H1 (cell line): ENCODE results near the gene RGS3. TPM values are rescaled to one million over a fixed set of nuclear protein-coding genes. Genes with fewer than 3 reads are reported as not detected.

Experiments
- CTCF ChIA-PET: fragments of 300-600 bp; sonication (Branson Sonifier 250); formaldehyde crosslinking; loops from one replicate; lab custom pipeline; 2021; ENCODE audit not compliant: partially characterized antibody; lab: Charles Lee
- POLR2A ChIA-PET: fragments of 300-600 bp; sonication (Branson Sonifier 250); formaldehyde crosslinking; loops from one replicate; lab custom pipeline; 2021; ENCODE audit warnings: inconsistent platforms; ENCODE audit not compliant: partially characterized antibody; lab: Charles Lee
- DNase-seq, 2 experiments: peaks; one replicate each; pipeline versions ENCODE4 v3.0.0 to v3.0.0-alpha.2; 2010 to 2022; ENCODE audit warnings: low spot score in 2 of 2, low read depth in 1 of 2, mixed read lengths in 1 of 2
- FAIRE-seq: peaks from 2 replicates; lab custom pipeline; 2011; peaks lifted over from hg19 to GRCh38; lab: Jason Lieb, UNC
- H2AFZ ChIP-seq: 2 replicates; pipeline ENCODE4 v1.8.1; 2012; ENCODE audit warnings: low read length, inconsistent platforms
- H2AK5ac ChIP-seq: 2 replicates; pipeline ENCODE4 v1.6.1; 2013; ENCODE audit warnings: low read depth, low read length
- H2BK120ac ChIP-seq: replicated peaks from 2 replicates; pipeline ENCODE3; 2013; ENCODE audit warnings: low read depth, low read length, inconsistent platforms
- H2BK12ac ChIP-seq: 2 replicates; pipeline ENCODE4 v1.6.1; 2013; ENCODE audit warnings: low read depth, low read length
- H2BK15ac ChIP-seq: 2 replicates; pipeline ENCODE4 v1.6.1; 2013; ENCODE audit warnings: low read length
- H2BK20ac ChIP-seq: 2 replicates; pipeline ENCODE4 v1.6.1; 2013; ENCODE audit warnings: low read length
- H2BK5ac ChIP-seq: 2 replicates; pipeline ENCODE4 v1.6.1; 2013; ENCODE audit warnings: low read depth, low read length
- H3K14ac ChIP-seq: 2 replicates; pipeline ENCODE4 v1.6.1; 2013; ENCODE audit warnings: inconsistent platforms; ENCODE audit not compliant: insufficient read length
- H3K18ac ChIP-seq: 2 replicates; pipeline ENCODE4 v1.6.1; 2013; ENCODE audit warnings: low read length; ENCODE audit errors: extremely low read depth
- H3K23ac ChIP-seq: 2 replicates; pipeline ENCODE4 v1.6.1; 2013; ENCODE audit warnings: inconsistent platforms; ENCODE audit not compliant: insufficient read length
- H3K23me2 ChIP-seq: 2 replicates; pipeline ENCODE4 v1.6.1; 2013; ENCODE audit warnings: low read depth, low read length
- H3K27ac ChIP-seq: 2 replicates; pipeline ENCODE4 v1.6.1; 2011; ENCODE audit warnings: low read depth, low read length, inconsistent platforms
- H3K27me3 ChIP-seq, 4 experiments: replicated peaks in 1 of 4; 1 replicate in 1 of 4; 2 replicates in 3 of 4; pipeline versions ENCODE4 v1.6.1 to v1.8.1; 2011 to 2013; ENCODE audit warnings: low read length in 3 of 4, mild to moderate bottlenecking in 3 of 4, inconsistent platforms in 2 of 4, mixed read lengths in 2 of 4, moderate library complexity in 1 of 4; ENCODE audit not compliant: control insufficient read depth in 3 of 4, insufficient read depth in 3 of 4; ENCODE audit errors: extremely low read depth in 1 of 4
- H3K36me3 ChIP-seq, 4 experiments: 2 replicates each; pipeline versions ENCODE4 v1.6.1 to v1.8.1; 2011 to 2013; ENCODE audit warnings: mild to moderate bottlenecking in 4 of 4, low read length in 3 of 4, moderate library complexity in 2 of 4, control low read depth in 1 of 4, inconsistent platforms in 1 of 4; ENCODE audit not compliant: insufficient read depth in 4 of 4, control insufficient read depth in 2 of 4
- H3K4ac ChIP-seq: replicated peaks from 2 replicates; pipeline ENCODE3; 2013; ENCODE audit warnings: low read length, low read depth, mixed read lengths, inconsistent platforms; ENCODE audit not compliant: insufficient read length
- H3K4me1 ChIP-seq, 4 experiments: replicated peaks in 1 of 4; 1 replicate in 1 of 4; 2 replicates in 3 of 4; pipeline versions ENCODE4 v1.6.1 to v1.8.1; 2011 to 2013; ENCODE audit warnings: low read length in 3 of 4, inconsistent platforms in 2 of 4, mixed read lengths in 1 of 4; ENCODE audit not compliant: insufficient read depth in 4 of 4, control insufficient read depth in 3 of 4
- H3K4me2 ChIP-seq, 2 experiments: 2 replicates each; pipeline versions ENCODE4 v1.6.1 to v1.8.1; 2011 to 2013; ENCODE audit warnings: low read depth in 2 of 2, low read length in 2 of 2, control low read depth in 1 of 2, inconsistent platforms in 1 of 2, mild to moderate bottlenecking in 1 of 2; ENCODE audit not compliant: insufficient read depth in 1 of 2
- H3K4me3 ChIP-seq, 4 experiments: fragments of 200-600, 300-600 bp in 1 of 4; sonication (generic), shearing (Covaris generic), sonication (Bioruptor Twin) in 1 of 4; 2 replicates each; pipeline versions ENCODE4 v1.5.1 to v1.8.1; 2011 to 2016; ENCODE audit warnings: low read length in 4 of 4, low read depth in 3 of 4, control low read depth in 2 of 4, inconsistent platforms in 2 of 4, mild to moderate bottlenecking in 2 of 4, mixed read lengths in 1 of 4, moderate library complexity in 1 of 4; ENCODE audit not compliant: insufficient read depth in 2 of 4; ENCODE audit errors: extremely low read depth in 1 of 4
- H3K56ac ChIP-seq: replicated peaks from 2 replicates; pipeline ENCODE3; 2013; ENCODE audit warnings: low read depth, mild to moderate bottlenecking, mixed read lengths, low read length, inconsistent platforms; ENCODE audit not compliant: insufficient read length
- H3K79me1 ChIP-seq: 2 replicates; pipeline ENCODE4 v1.6.1; 2013; ENCODE audit warnings: low read depth, low read length, control low read depth
- H3K79me2 ChIP-seq, 2 experiments: 2 replicates each; pipeline versions ENCODE4 v1.6.1 to v1.8.1; 2012 to 2013; ENCODE audit warnings: low read length in 2 of 2, mild to moderate bottlenecking in 2 of 2, inconsistent platforms in 1 of 2; ENCODE audit not compliant: insufficient read depth in 2 of 2, control insufficient read depth in 1 of 2
- H3K9ac ChIP-seq, 4 experiments: replicated peaks in 1 of 4; 1 replicate in 1 of 4; 2 replicates in 3 of 4; pipeline versions ENCODE4 v1.6.1 to v1.8.1; 2011 to 2013; ENCODE audit warnings: low read depth in 3 of 4, low read length in 3 of 4, control low read depth in 2 of 4, mild to moderate bottlenecking in 2 of 4, moderate library complexity in 2 of 4, inconsistent platforms in 1 of 4; ENCODE audit errors: extremely low read depth in 1 of 4
- H3K9me3 ChIP-seq, 2 experiments: 2 replicates each; pipeline versions ENCODE4 v1.6.1 to v1.8.1; 2012 to 2013; ENCODE audit warnings: mild to moderate bottlenecking in 2 of 2, moderate library complexity in 2 of 2, control low read depth in 1 of 2, inconsistent platforms in 1 of 2, low read depth in 1 of 2, low read length in 1 of 2, mixed read lengths in 1 of 2; ENCODE audit not compliant: insufficient read depth in 2 of 2
- H4K20me1 ChIP-seq, 2 experiments: replicated peaks in 1 of 2; 2 replicates each; pipeline versions ENCODE3 to v1.8.1; 2011 to 2013; ENCODE audit warnings: inconsistent platforms in 2 of 2, low read length in 2 of 2, mild to moderate bottlenecking in 1 of 2; ENCODE audit not compliant: insufficient read depth in 2 of 2, control insufficient read depth in 1 of 2
- H4K5ac ChIP-seq: 2 replicates; pipeline ENCODE4 v1.6.1; 2013; ENCODE audit warnings: low read length, low read depth, mixed read lengths, inconsistent platforms; ENCODE audit not compliant: insufficient read length
- H4K8ac ChIP-seq: 2 replicates; pipeline ENCODE4 v1.8.0; 2013; ENCODE audit warnings: mild to moderate bottlenecking, moderate library complexity, low read length, inconsistent platforms; ENCODE audit not compliant: insufficient read depth; ENCODE audit errors: extremely low read depth
- H4K91ac ChIP-seq: replicated peaks from 2 replicates; pipeline ENCODE3; 2013; ENCODE audit warnings: low read length, mixed read lengths, inconsistent platforms; ENCODE audit not compliant: insufficient read length
- BACH1 ChIP-seq: IDR thresholded peaks from 2 replicates; pipeline ENCODE4 v1.6.1; 2012; ENCODE audit warnings: low read length, improper control_type of control experiment
- BRCA1 ChIP-seq: IDR thresholded peaks from 2 replicates; pipeline ENCODE4 v1.6.1; 2012; ENCODE audit warnings: low read depth, low read length, improper control_type of control experiment
- CBX8 ChIP-seq: fragments of 300-800, 300-1000 bp; sonication (generic); IDR thresholded peaks from 2 replicates; pipeline ENCODE4 v1.7.1; 2016; ENCODE audit warnings: low read depth, low read length, borderline replicate concordance
- EGR1 ChIP-seq: IDR thresholded peaks from 2 replicates; pipeline ENCODE4 v1.6.1; 2011; ENCODE audit warnings: low read depth, low read length, borderline replicate concordance
- EZH2 ChIP-seq: fragments of 200-600 bp; sonication (generic); IDR thresholded peaks from 2 replicates; pipeline ENCODE4 v1.7.1; 2012; ENCODE audit warnings: low read depth, mild to moderate bottlenecking, moderate library complexity, low read length, inconsistent platforms; ENCODE audit not compliant: severe bottlenecking
- TAF1 ChIP-seq: IDR thresholded peaks from 2 replicates; pipeline ENCODE4 v1.6.1; 2011; ENCODE audit warnings: mild to moderate bottlenecking, low read depth, low read length
- WGBS, 2 experiments: shearing (Covaris generic) in 1 of 2; methylation state at CpG; one replicate each; pipeline versions ENCODE4 v1.1.6 to v1.1.7; 2013 to 2015; ENCODE audit warnings: low lambda C conversion rate in 2 of 2, mixed read lengths in 2 of 2, inconsistent platforms in 1 of 2, low coverage in 1 of 2, missing lambda C conversion rate in 1 of 2; ENCODE audit not compliant: insufficient replicate concordance in 2 of 2, insufficient coverage in 1 of 2, insufficient read length in 1 of 2; ENCODE audit errors: extremely low coverage in 1 of 2, missing lambda C conversion rate in 1 of 2; 5-methylcytosine and 5-hydroxymethylcytosine counted together
- polyA plus RNA-seq, 7 experiments: library from polyadenylated mRNA; depleted of rRNA in 3 of 7; stranded (reverse) in 5 of 7; unstranded in 2 of 7; fragments of >200 nt in 5 of 7; fragments of 200-250 nt in 2 of 7; gene quantifications; 1 replicate in 5 of 7; 2 replicates in 1 of 7; 4 replicates in 1 of 7; pipeline versions ENCODE4 v1.2.1 to v1.2.3, GENCODE V29; 2011 to 2013; ENCODE audit warnings: missing spikeins in 2 of 7, mixed read lengths in 2 of 7
- total RNA-seq: library from RNA; stranded (reverse); fragmentation: NEBNext Ultra II Directional; extraction: Animal tissue kit (Norgen Biotek cat#: 25700); gene quantifications from 2 replicates; pipeline ENCODE4 v1.2.1, GENCODE V29; 2021
- TF ChIP-seq, protein P1 (sequence below): IDR thresholded peaks from 2 replicates; pipeline ENCODE4 v1.6.1; 2012; ENCODE audit warnings: low read length, inconsistent platforms
- TF ChIP-seq, protein P2 (sequence below): IDR thresholded peaks from 2 replicates; pipeline ENCODE4 v1.6.1; 2012; ENCODE audit warnings: inconsistent platforms
- TF ChIP-seq, protein P3 (sequence below): IDR thresholded peaks from 2 replicates; pipeline ENCODE4 v1.6.1; 2012; ENCODE audit warnings: inconsistent platforms

The RGS3 gene
- total and polyA plus RNA-seq, 2 of the 8 experiments (the other 6 are each of a cell fraction or from before 2014, with no cell fraction given): 12.6 to 18.2 TPM

DNA sequence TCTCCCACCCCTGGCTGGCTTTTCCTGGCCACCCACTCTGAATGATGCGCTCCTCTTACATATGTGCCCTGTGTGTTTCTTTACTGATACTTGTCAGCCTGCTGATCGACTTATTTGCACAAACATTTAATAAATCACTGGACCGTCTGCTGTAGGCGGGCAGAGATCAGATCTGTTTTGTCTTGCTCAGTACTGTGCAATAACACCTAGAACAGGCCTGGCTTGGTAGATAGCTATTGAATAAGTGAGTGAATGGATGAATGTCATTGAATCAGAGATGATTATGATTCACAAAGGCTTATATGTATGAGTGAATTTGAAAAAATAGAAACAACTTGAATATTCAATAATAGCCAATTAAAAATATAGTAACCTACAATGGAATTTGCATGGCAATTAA, 165.1 kb downstream of the RGS3 start:
- H3K23me2 ChIP-seq: no peaks in the 10 kb centered on the region
- 91% methylated on average over 4 of the region's 4 CpGs; no CpG with 5 or more reads in 1 of the 2 experiments for WGBS, 2 experiments
- no peak overlapping the region for H3K4ac ChIP-seq
- no peaks in the 10 kb centered on the region for H3K9me3 ChIP-seq
- no peak overlapping the region for H4K8ac ChIP-seq
- POLR2A ChIA-PET: interaction anchor here (1.3 to 1.7 kb wide), 2 partner anchors 12 to 26 kb away, joined by 4 to 6 read pairs; no protein-coding TSS in a partner anchor
- H3K9ac ChIP-seq: no peak overlapping the region
- no peak for TF ChIP-seq BACH1
- no peak for TF ChIP-seq EGR1
- no peak for TF ChIP-seq TAF1
- TF ChIP-seq, protein P1, sequence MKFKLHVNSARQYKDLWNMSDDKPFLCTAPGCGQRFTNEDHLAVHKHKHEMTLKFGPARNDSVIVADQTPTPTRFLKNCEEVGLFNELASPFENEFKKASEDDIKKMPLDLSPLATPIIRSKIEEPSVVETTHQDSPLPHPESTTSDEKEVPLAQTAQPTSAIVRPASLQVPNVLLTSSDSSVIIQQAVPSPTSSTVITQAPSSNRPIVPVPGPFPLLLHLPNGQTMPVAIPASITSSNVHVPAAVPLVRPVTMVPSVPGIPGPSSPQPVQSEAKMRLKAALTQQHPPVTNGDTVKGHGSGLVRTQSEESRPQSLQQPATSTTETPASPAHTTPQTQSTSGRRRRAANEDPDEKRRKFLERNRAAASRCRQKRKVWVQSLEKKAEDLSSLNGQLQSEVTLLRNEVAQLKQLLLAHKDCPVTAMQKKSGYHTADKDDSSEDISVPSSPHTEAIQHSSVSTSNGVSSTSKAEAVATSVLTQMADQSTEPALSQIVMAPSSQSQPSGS: no peak
- TF ChIP-seq, protein P2, sequence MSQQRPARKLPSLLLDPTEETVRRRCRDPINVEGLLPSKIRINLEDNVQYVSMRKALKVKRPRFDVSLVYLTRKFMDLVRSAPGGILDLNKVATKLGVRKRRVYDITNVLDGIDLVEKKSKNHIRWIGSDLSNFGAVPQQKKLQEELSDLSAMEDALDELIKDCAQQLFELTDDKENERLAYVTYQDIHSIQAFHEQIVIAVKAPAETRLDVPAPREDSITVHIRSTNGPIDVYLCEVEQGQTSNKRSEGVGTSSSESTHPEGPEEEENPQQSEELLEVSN: no peak
- TF ChIP-seq CBX8: no peak
- TF ChIP-seq EZH2: no peak
- TF ChIP-seq, protein P3, sequence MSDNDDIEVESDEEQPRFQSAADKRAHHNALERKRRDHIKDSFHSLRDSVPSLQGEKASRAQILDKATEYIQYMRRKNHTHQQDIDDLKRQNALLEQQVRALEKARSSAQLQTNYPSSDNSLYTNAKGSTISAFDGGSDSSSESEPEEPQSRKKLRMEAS: no peak
- no peak for TF ChIP-seq BRCA1
- no peak overlapping the region for H3K18ac ChIP-seq
- no peak overlapping the region for H4K5ac ChIP-seq
- no peaks in the 10 kb centered on the region for H4K20me1 ChIP-seq
- H2AK5ac ChIP-seq: no peak overlapping the region
- no peak overlapping the region for H2BK15ac ChIP-seq
- H3K4me2 ChIP-seq: no peak overlapping the region
- no peak overlapping the region for H4K91ac ChIP-seq
- no peak overlapping the region for H2BK120ac ChIP-seq
- H2BK20ac ChIP-seq: no peak overlapping the region
- no peak overlapping the region for H3K56ac ChIP-seq
- H3K79me1 ChIP-seq: no peaks in the 10 kb centered on the region
- H3K27ac ChIP-seq: no peak overlapping the region
- FAIRE-seq (no peak), DNase-seq (no peak)
- H2AFZ ChIP-seq: no peak overlapping the region
- no peak overlapping the region for H3K14ac ChIP-seq
- H3K4me3 ChIP-seq: no peak overlapping the region
- H3K23ac ChIP-seq: no peak overlapping the region
- CTCF ChIA-PET: interaction anchor here (1.0 kb wide), 1 partner anchor 24 kb away, joined by 3 read pairs; no protein-coding TSS in a partner anchor
- H3K79me2 ChIP-seq: no peaks in the 10 kb centered on the region
- H2BK12ac ChIP-seq: no peak overlapping the region
- peaks cover 0 to 2% (median under 1%) of the 10 kb centered on the region in 4 experiments; a peak in 1 of 7 replicates for H3K4me1 ChIP-seq
- no peak overlapping the region for H2BK5ac ChIP-seq
- no peaks in the 10 kb centered on the region for H3K36me3 ChIP-seq
- H3K27me3 ChIP-seq: peaks cover 0 to 2% (median 0%) of the 10 kb centered on the region in 4 experiments; a peak in 3 of 7 replicates
